GM18508 (cell line): ENCODE data around the gene CCND3.

ENCODE experiments used
- ATAC-seq: cut with Tn5 transposase; IDR thresholded peaks from one replicate; pipeline ENCODE4 v1.9.1; 2021; ENCODE audit warnings: moderate number of reproducible peaks; ENCODE audit not compliant: insufficient read depth, unreplicated experiment

CCND3 gene

DNA sequence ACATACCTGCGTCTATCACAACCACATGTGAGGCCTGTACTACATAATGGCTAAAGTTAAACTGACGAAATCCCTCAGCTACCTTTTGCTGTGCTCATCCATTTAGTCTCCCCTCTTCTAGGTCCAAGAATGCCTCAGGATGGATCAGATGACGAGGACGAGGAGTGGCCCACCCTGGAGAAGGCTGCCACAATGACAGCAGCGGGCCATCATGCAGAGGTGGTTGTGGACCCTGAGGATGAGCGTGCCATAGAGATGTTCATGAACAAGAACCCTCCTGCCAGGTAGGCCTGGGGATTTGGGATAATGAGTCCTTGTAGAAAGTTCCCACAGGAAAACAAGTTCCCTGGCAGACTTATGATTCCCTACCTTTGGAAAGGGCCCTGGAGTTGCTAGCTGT, 14.4 kb downstream of the CCND3 start:
- no peak for ATAC-seq

DNA sequence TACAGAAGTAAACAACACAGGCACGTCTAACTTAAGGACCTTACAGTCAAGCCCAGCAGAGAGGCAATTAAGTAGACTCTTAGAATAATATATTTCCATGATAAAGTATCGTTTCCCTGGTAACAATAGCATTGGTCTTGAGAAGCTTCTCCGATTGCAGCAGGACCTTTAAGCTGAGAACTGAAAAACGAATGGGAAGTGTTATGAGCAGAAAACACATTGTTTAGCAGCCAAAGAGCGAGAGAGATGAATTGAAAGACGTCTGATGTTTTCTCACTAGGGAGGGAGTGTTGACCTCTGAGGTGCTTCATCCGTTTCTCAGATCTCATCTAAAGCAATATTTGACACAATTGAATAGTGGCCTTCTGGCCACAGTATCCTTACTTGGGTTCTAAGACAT, 19.5 kb downstream of the CCND3 start:
- ATAC-seq, result no peak

DNA sequence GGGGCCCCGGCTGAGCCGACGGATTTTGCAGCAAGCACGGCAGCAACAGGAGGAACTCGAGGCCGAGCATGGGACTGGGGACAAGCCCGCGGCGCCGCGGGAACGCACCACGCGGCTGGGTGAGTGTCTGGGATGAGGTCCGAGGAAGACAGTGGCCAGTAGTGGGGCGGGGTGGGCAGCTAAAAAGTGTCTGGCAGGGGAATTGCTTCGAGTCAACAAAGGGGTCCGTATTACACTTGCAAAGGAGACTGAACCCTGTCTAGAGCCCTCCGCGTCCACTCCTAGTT, 20.0 kb downstream of the CCND3 start:
- no peak for ATAC-seq

- peak; percentile 68 for ATAC-seq
Measured at GRCh38 chr6:41920921-41921711, 20.5 kb downstream of the CCND3 start, which contains the start of the genes BYSL and MED20. Gene BYSL (plus strand): TSS chr6:41921499. CDS start chr6:41921563, 64 bp downstream. Gene MED20 (minus strand): TSS chr6:41921139. CDS start chr6:41921018, 121 bp downstream.

GRCh38 chr6:41917528-41917927, 24.1 kb downstream of the CCND3 start:
- ATAC-seq, result no peak

DNA sequence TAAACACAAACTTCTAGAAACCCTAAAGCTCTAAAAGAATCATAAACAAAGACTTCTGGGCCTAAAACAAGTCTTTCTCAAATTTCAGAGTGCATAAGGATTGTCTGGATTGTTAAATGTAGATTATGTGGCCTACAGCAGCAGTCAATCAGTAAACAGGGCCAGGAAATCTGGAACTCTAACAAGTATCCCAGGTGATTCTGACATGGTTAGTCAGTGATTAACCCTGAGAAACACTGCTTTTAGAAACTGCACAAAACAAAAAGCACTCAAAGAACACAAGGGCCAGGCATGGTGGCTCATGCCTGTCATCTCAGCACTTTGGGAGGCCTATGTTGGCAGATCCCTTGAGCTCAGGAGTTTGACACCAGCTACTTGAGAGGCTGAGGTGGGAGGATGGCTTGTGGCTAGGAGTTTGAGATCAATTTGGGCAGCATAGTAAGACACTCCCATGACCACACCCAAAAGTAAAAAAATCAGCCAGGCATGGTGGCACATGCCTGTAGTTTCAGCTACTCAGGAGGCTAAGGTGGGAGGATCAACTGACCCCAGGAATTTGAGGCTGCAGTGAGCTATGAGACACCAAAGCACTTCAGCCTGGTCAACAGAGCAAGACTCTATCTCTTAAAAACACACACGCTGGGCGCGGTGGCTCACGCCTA, 26.6 kb downstream of the CCND3 start:
- ATAC-seq, result no peak

DNA sequence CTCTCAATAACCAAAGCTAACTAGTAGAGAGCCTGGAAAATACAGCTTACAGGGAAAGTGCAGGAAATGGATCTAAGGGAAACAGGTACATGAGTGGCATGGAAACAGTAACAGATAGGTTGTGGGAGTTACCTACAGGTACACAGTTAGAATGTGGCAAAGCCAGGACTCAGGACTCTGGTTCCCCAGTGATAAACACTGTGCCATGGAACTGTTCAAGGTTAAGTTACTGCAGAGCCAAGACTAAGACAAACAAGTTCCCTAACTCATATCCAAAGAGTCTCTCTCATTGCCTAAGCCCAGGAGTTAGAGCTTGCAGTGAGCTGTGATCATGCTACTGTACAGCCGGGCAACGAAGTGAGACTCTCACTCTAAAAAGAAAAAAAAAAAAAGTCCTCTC, 27.3 kb downstream of the CCND3 start:
- ATAC-seq, result no peak

- no peak for ATAC-seq
Measured at GRCh38 chr6:41909727-41910126, 31.9 kb downstream of the CCND3 start.

DNA sequence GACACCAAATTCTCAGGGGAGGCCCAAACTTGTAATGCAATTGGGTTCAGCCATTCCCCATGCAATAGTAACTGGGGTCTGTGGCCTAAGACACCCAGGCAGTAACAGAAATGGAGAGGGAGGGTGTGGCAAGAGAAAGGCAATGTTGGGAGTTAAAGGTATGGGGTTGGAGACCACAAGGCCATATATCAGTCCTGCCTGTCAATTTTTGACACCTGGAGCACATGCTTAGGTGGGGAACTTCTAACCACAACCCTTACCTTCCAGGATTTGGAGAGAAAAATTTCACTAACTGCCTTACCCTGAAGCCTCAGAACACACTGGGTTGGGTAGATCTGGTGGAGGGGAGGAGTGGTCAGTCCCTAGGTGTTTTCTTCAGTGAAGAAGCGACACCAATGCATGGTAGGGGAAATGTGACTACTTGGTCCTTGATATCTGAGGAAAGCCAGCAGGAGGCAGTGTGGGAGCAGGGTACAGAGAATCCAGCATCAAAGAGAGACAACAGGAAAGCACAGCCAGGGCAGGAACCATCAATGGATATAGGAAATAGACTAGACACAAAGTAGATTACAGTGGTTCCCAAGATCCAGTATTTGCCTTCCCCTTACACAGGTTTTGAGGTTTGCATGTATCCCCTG, 39.6 kb downstream of the CCND3 start:
- ATAC-seq, result no peak

GRCh38 chr6:41900861-41901260, 40.7 kb downstream of the CCND3 start:
- ATAC-seq, result no peak

DNA sequence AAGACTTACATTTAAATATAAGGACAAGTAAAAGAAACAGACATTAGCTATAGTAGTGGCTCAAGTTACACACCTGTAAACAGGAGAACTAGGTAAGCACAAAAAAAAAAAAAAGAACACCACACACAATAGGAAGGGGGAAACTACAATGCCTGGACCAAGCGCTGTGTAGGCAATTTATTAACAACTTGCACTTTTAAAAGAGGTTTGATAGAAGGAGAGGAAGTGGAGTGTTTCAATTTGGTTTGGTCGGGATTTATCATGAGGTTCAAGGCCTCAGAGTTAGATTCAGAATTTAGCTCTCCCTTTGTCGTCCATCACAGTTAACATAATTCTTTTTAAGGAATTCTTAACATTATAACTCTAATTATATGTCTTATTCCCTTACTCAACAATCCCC, 45.3 kb downstream of the CCND3 start:
- no peak for ATAC-seq

DNA sequence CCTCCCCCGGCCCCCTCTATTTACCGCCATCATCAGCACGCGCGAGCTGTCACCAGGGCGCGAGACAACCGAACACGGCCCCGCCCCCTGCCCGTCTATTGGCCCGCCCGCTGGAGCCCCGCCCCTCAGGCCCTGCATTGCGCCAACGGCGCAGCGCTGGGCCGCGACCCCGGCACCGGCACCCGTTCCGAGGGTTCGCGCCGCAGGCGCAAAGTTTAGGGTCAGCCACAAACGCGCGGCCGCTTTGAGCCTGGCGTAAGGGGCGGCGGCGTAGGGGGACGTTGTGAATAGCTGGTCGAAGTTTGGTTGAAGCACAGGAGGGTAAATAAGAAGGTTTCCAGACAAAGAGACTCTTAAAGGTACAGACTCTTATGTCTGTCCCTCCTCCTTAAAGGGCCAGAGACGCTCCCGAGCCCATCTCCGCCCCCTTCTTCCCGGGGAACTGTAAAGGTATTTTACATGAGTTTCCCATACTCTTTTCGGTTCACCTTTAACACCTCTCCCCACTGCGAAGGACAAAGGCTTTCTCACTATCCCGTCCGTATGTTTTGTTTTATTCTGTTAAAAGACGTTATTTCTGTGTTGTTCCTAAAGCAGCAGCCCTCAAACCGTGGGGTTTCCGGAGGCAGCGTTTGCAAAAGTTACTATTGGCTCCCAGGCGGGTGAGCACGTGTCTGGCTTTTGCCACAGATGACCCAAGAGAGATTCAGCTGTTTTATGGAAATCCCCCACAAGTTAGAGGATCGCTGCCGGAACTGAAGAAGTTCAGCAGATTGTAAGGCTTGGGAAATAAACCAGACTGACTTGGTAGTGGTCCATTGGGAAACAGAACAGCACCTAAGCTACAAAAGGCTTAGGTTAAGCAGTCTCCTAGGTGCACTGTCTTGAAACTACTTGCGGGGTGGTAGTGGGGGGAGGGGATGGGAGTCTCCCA, 46.0 kb downstream of the CCND3 start, which contains the start of gene USP49:
TSS of gene USP49 (minus strand) at position 76 of the 934 bp plus-strand sequence. CDS start 88,392 bp downstream, outside the sequence.
- ATAC-seq, result peak; percentile 52

DNA sequence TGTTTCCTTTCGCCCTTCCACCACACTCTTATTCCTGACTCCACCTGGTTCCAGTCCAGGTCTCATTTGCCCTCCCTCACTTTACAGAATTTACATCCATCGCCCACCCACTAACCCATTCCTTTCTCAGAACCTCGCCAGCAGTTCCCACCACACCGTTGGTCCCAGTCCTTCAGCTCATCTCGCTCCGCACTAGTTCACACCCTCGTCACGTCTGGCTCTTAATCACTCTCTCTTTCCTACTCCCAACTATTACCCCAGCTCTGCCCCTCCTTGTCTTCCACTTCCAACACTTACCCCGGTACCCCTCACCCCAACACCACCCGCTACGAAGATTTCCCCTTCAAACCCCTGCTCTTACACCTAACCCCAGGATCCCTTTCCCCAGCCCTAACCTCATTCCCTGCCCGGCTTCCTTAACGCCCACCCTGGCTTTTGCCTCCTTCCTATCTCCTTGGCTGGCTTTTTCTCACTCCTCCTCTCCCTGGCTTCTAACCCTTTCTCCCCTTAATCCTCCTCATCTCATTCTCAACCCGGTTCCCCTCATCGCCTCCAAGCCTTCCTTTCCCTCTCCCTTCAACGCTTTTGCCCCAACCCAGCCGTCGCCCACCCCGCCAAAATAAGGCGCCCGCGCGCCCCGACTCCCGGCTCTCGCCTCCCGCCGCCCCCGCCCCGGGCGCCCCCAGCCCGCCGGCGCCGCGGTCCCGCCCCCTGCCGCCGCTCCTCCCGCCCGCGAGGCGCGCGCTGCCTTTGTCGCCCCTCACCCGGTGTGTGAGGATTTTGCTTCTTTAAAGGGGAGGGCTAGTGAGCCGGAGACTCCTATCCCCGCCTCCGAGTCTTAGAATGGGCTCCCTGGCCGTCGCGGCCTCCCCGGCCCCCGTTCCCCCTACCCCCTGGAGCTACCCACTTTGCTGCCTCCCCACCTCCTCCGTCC, 47.0 kb downstream of the CCND3 start:
- no peak for ATAC-seq

DNA sequence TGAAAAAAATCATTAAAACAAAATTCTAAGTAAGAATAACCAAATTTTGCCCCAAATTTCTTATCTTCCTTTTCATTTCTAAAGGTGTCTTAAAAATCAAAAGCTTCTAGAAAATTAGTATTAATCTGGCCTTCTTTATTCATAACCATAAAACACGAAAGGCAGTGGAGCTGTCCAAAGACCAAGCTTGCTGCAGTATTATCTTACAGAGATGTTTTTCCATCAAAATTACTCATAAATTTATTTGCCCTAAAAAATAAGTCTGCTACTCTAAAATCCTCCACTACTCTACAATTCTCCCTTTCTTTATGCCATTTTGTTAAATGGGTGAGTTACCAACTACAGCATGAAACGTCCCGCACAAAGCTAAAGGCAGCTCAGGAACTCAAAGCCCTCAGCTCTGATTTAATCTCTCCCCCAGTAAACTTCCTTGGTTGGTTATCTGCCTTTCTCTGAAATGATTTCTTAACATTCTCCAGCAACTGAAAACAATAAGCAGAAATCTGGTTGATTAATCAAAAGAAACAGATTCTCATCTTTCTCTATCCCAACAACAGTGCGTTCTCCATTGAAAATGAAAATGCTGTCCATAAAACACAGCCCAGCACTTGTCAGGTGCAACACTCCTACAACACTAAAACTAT, 48.6 kb downstream of the CCND3 start:
- ATAC-seq, result no peak

GRCh38 chr6:41887331-41887751, 54.3 kb downstream of the CCND3 start:
- ATAC-seq, result no peak

DNA sequence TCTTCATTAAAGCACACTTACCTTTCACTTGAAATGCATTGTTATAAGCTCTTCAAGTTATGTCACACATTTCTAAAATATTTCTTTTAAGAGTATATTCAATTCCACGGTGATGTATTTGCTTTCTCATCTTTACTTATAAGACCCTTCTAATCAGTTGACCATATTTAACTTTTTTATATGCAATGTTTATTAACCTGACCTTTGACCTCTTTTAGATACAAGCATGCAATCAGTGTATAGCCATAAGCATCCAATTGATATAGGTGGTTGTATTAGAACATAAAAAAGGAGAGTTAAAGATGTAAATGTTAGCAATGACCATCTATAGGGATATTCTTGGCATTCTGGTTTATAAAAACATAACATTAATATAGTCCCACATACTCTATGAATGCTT, 55.7 kb downstream of the CCND3 start:
- ATAC-seq, result no peak

DNA sequence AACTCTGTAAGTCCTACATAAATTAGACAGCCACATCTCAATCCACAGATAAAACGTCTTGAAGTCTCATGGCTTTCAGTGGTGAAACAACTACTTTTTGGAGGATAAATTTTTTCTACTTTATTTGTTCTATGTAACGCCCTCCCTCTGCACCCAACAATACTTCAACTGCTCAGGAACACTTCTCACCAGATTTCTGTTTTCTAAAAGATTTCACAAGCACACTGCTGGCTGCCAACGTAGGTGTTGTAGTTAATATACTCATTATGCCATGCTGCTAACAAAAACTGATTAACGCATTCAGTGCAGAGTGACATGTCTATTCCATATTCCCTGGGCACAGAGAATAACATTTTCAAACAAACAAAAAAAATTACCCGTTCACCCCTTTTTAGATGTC, 56.7 kb downstream of the CCND3 start:
- no peak for ATAC-seq
